ENCODE results near the gene LRMDA.

The LRMDA gene

DNA sequence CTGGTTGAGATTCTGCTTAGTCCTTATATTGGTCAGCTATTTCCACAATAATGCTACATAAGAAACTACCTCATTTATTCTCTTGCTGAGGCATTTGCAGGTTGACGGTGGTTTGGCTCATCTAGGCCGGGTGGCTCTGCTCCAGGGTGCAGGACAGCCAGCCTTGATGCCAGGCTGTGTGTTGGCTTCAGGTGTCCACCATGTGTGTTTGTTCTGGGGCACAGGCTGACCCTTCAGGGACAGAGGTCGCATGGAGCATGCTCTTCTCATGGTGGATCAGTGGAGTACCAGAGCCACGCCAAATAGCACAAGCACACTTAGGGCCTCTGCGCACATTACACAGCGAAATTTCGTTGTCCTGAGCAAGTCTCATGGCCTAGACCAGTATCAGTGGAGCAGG, 249.9 kb downstream of the LRMDA start:
- no peak for DNase-seq

DNA sequence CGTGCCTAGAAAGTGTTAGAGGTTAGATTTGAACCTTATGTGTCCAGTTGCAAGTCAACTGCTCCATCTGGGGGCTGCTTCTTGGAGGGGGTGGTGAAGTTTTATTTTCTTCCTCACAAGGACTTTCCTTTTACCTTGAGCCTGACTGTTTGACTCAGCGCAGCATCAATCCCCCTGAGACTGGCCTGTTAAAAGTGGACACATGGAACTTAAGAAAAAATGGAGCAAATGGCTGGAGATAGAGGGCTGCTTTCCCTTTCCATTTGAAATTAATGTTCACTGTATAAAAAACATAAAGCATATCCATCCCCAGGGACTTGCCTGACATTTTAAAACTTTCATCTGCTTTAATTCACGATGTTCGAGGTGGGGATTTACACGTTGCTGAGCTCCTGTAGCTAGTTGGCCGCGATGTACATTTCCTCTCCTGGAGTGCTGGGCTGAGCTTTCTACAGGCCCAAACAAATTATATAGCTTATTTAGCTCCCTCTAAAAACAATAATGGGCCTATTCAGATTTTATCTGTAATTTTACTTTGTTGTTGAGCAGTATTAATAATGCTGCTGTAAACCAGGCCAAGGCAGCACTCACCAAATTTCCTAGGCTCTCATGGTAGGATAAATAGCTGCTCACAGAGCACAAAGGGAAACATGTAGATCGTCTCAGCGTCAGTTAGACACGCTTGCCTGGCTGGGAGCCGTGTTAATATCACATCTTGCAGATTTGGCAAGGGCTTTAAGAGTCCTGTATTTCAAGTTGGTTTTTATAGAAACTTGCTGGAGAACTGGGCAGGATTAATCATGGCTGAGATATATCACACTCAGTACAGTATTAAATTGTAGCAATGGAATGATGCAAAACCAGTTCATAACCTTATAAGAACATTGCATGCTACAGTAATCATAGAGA, 251.5 kb downstream of the LRMDA start:
- DNase-seq, result no peak

DNA sequence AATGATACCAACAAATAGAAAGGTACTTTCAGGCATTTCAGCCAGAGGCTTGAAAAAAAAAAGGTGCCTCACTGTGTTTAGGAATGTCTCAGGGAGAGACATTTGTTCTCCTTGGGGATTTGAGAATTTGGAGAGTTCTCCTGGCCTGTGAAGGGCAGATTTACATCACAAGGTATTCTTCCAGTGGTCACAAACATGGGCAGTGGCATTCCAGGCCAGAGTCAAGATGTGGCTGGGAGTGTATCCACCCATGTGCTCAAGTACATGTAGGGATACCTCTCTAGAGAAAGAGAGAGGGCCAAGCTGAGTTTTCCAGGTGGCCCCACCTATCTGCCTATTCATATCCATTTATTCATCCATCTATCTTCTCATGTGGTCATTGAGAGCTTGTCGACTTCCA, 253.8 kb downstream of the LRMDA start:
- DNase-seq, result no peak

DNA sequence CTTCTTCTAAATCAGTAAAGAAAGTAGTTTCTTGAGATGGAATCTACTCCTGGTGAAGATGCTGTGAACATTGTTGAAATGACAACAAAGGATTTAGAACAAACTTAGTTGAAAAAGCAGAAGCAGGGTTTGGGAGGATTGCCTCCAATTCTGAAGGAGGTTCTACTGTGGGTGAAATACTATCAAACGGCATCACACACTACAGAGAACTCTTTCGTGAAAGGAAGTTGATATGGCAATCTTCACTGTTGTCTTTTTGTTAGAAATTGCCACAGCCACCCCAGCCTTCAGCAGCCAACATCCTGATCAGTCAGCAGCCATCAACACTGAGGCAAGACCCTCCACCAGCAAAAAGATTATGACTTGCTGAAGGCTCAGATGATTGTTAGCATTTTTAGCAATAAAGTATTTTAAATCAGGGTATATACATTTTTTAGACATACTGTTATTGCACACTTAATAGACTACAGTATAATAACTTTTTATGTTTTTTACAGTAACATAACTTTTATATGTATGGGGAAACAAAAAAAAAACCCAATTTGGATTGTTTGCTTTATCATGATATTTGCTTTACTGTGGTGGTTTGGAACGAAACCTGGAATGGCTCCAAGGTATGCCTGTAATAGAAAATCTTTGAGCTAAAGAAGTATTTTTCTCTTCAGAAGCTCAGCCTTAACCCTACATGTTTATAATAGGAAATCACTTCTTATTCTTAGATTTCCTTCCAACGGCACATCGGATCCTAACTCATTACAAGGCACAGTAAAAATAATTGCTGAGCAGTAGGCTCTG, 257.3 kb downstream of the LRMDA start:
- no peak for DNase-seq

DNA sequence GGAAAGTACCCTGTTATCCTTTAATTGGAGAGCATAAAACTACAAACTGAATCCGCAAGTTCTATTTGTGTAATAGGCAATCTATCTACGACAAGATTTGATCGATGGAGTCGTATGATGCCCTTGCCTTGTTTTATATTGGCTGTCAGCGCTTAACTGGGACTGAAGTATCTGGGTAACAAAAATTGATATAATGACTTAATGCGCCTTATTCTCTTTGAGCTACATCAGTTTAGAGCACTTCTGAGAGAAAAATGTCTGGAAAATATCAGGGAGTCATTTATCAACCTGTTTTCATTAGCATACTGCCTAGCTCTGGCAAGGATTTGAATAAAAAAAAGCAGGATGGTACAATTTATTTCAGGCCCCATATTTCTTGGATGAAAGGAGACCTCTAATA, 262.1 kb downstream of the LRMDA start:
- no peak for DNase-seq

DNA sequence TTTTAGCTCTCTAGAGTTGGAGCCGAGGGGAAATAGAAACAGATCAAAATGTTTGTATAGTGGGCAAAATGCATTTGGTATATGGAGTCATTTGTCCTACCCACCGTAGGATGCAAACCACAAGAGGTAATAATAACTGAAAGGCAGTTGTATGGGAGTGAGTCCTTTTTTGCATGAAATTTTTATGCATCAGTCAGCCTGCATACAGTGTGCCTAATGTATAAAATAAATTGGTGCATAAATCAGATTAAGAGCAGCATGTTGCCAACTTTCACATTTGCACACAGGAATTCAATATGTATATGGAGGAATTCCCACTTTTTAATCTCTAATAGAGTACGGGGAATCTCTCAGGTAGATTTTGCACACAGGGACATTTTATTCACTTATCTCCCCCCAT, 262.8 kb downstream of the LRMDA start:
- no peak for DNase-seq

DNA sequence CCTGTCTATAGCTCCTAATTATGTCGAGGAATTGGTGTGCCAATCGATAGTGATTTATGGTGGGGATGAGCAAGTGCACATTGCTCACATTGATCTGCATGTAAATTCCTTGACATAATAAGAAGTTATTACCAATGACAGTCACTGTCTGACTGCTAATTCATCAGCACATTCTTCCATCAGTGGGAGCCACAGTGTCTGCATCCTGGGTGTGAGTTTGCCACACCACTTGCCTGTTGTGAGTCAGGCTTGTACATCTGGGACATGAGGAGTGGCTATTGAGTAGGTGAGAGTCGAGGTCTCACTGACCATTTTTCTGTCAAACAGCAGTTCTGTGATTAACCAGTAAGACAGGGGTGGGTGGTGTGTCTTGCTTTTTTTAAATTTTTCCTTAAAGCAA, 263.4 kb downstream of the LRMDA start:
- DNase-seq, result no peak

DNA sequence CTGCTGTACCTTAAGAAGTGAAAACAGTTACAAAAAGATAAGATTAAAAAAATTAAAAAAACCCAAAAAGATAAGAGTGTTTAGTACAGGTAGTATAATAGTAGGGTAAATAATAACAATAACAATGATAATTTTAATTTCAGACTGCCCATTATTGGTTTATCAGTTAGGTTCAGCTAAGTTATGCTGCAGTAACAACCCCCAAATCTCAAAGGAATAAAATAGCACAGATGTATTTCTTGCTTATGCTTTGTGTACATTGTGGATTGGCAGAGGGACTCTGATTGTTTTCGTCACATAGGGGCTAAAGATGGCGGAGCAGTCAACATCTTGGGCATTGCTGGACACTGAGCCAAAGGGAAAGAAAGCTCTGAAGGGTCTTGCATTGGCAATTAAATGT, 264.6 kb downstream of the LRMDA start:
- DNase-seq, result no peak

DNA sequence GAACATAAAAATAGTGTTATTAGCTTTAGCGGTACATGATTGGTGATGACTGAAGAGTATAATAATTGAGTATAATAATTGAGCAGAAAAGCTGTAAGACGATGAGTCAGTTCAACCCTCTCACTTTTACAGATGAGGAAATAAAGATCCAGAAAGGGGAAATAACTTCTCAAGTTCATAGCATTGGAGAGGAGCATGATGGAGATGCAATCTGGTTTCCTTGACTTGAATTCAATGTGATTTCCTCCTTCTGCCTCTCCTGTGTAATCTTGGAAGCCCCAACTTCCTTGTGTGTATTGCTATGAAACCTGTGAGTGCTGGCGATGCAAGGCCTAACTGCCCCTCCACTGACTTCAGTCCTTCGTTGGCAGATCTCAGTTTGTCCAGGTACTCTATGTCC, 265.1 kb downstream of the LRMDA start:
- DNase-seq, result no peak

DNA sequence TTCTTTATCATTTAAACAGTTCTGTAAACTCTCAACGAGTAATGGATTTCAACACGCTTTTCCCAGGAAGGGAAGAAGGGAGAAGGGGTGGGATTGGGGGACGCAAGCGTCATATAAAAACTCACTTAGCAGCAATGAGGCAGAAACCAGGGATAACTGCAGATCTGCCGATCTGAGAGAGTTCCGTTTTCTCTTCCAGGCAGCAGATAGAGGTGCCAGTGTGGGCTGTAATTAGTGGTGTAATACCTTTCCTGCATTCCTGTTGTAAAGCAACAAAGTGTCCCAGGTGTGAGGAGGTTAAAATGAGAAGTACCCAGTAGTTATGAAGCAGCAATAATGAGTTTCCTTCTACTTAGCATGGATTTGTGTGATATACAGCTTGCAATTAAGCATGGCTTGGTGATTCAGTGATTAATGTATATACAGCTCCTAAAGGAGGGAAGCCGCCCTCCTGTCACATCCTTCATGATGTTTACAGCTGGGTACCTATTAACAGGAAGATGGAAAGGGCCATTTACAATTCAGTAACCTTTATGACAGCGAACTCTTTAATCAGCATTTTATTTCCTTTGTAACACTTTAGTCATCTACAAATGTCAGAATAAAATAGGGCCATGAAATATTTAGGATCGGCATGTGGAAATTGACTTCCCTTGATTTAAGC, 271.9 kb downstream of the LRMDA start:
- DNase-seq, result no peak

DNA sequence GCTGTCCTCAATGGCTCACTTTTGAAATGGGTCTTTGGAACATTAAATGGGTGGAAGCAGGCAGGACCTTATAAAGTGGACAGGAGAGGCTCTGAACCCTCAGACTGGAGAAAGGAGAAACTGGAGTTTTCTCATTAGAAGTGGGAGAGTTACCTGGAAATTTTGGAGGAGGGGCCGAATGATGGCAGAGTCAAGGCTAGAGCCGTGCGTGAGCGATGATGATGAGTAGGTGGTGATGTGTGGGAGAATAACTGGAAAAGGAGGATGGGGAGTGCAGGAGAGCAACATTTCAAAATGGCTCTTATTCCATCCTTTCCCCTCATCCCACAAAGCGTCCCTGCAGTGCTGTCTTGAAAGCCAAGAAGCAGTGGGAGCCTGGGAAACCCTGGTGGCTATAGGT, 274.0 kb downstream of the LRMDA start:
- no peak for DNase-seq

DNA sequence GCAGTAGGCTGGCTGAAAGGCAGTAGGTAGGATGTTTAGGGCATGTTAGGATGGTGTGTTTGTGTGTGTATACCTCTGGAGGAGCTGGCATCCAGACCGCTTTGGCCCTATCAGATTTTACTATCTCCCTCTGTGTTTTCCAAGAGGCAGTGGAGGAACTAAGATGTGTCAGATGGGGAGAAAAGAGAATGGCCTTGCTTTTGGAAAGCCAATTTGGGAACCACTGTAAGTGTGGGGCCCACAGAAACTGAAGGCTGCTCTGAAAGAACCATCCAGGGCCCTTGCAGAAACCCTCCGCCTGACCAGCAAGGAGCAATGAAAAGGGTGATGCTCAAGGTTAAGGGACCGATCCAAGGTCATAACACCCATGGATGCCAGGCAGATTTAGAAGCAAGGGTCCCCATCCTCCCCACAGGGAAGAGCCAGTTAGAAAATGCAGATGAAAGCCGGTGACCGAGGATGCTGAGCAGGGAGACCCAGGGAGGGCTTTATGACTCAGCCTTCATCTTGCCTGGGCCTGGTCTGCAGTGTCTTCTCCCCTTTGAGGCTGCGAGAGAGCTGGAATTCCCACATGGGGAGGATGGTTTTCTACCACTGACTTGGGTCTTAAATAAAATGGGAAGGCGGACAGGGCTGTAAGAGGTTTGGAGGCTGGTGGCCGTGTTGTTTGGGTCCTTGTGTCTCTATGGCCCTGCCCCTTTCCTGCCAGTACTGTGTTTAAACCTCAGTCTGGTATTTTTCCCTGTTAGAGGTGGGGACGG, 275.8 kb downstream of the LRMDA start:
- DNase-seq, result no peak

DNA sequence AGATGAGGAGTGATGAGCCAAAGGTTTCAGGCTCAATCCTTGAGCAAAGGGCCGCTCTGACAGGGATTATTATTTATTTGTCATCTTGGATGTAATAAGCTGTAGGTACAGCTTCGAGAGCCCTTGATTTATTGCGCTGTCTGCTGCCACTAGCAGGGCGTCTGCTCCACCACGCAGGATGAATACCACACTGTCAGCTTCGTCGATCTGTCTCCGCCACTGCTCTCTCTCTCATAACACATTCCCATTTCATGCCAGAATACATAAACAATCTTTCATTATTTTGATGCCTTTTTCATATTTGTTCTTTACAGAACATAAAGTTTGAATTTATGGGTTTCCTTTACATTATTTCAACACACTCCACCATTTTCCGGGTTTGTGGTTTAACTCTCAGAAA, 276.6 kb downstream of the LRMDA start:
- no peak for DNase-seq

DNA sequence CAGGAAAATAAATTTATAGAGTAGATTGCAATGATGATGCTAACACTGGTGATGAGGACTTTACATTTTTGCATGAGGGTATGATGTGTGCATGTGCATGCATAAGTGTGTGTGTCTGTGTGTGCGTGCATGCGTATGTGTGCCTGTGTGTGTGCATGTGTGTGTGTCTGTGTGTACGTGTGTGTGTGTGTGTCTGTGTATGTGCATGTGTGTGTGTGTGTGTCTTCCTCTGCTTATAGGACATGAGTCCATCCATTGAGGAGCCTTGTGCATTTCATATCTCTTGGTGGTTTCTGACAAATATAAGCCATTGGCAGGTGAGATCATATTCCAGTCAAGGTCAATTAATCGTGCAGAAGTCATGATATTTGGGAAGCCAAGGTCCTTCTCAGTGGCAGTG, 277.8 kb downstream of the LRMDA start:
- DNase-seq, result no peak

DNA sequence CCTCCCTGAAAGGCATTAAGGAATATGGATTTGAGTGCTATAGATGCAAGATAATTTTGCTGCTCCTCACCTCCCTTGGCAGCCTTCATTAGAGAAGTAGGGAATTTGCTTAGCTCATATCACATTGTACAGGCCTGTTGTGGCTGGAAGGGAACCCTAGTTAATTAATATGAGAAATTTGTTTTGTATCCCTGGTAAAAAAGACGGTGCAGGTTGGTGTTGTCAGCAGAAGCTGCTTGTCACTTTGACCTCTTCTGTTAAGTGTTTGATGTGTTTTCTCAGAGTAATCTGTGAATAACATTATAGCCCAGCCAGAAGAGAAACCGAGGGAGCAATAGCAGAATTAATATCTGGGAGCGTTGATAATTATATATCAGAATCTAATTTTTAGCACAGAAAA, 278.4 kb downstream of the LRMDA start:
- DNase-seq, result no peak

DNA sequence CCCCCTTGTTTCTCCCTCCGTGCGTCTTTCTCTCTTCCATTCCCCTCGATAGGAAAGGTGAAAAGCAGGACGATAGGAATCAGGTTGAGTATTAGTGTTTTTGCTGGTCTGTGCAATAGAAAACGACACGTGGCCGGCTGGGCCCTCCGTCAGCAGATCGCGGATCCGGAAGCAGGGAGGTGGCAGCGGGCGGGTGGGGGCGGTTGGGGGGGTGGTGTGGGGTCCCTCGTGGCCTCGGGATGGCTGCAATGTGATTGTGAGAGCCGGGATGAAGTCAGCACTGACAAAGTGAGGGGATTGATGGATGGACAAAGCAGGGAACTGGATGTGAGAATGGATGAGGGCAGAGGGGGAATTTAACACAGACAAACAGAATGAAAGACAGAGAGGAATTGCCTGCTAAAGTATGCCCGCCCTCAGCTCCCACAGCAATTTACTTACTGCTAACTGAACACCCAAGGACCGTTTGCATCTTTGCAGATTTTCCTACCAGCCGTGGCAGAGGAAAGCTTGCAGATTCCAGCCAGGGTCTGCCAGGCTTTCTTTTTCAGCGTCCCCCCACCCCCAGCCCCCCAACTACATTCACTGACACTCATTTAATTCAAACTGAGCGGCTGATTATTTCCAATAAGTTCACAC, 280.9 kb downstream of the LRMDA start:
- DNase-seq, result no peak

DNA sequence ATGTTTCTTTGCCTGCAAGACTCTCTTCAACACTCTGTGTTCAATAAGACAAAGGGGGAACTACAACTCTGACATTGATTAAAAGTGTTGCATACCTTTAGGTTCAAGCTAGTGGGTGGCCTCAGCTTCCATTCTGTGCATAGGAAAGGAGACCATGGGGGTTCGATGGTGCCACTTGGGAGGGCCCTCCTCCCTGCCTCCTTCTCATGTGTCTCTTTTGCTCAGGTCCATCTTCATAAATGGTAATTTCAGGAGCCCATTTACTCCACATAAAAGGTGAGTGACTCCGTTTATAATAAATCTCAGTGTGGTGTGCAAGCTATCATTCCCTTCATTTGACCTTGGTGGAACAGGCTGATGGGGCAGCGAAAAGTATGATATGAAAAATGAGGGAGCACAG, 285.1 kb downstream of the LRMDA start:
- no peak for DNase-seq

DNA sequence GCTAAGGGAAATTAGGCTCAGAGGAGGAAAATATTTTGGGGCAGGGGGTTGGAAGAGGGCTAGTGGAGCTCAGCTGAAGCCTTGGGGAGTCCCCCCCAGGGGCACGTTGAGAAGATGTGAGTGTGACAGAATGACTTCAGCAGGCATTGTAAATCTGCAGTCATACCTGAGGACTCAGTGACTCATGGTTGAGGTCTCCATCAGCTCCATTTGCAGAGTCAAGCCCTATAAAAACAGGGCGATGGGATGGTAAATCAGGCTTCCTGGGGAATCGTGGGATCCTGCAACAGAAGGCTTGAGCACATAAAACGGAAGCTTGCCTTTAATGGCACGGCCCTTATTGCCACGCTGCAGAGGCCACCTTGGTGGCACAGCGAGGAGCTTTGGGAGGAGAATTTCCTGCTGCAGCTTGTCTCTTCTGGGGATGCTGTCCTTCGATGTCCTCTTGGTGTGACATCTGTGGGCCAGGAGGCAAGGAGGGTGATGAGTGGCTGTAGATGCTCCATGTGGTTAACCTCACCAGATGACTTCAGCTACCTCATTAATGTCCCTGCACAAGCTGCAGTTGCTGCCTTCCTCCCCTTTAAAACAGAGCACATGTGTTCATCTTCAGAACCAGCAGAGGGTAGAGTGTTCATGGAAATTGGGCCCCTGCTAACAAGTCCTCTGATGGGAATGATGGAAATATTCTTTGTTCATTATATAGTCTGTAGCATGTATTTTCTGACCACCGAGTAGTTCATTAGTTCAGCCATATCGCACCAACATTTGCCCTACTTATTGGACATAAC, 285.9 kb downstream of the LRMDA start:
- DNase-seq, result no peak

DNA sequence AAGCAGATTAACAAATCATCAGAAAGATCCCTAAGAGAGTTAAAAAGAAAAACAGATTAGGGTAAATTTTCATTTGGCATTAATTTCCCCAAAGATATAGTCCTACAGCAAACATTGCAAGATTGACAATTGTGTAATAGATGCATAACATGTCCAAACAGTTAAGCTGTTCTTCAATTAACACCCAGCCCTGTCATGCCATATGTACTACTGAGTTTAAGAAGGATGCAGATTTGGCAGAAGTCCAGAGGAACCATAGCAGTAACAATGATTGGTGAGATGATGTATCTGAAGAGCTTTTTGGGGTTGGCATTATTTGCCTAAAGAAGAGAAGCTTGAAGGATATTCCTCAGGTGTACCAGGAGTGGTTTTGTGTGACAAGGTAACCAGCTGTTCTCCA, 287.6 kb downstream of the LRMDA start:
- no peak for DNase-seq

DNA sequence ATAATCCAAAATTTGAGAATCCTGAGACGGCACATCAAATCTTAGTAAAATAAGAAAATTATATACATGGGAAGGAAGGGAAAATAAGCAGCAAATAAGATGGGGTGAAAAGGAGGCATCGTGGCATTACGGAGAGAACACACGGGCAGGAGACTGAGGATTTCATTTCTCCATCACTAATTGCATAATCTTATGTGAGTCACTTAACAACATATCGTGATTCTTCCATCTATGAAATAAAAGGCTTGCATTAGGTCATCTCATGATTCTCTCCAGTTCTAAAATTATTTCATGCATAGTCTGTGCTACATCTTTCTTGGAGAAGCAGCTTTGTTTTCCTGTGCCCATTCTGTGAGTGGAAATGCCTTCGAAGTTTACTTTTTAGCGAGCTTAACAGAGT, 288.7 kb downstream of the LRMDA start:
- no peak for DNase-seq

DNA sequence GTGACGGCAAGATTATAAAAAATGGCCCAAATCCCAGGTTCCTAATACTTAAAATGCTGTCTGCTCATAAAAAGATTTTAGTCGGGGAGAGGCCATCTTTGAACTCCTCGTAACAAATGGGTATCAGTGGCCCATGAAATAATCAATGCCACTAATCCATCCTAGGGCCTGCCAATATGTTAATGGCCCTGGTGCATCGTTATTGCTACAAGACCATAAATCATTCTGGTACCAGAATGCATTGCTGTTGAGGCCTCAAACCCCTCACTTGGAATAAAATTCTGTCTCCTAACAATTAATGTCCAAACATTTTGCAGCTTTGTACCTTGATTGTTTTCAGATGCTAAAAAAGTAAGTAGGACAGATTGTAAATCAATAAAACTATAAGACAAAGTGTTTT, 290.6 kb downstream of the LRMDA start:
- no peak for DNase-seq

DNA sequence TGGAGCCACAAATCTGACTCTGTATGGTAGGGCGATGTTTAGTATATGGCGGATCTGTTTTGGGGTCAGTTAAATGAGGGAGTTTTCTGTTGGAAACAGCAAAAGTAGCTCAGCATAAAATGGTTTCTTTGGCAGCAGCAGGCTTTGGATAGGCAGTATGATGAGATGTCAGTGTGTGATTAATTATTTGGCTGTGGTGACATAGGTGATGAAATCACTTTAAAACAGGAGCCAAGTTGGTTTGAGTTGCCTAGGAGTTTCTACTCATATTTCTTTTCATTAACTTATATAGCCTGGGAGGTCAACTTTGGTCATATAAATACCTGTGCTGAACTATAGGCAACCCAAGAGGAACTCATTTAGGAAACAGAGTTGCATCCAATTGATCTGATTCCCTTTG, 291.2 kb downstream of the LRMDA start:
- no peak for DNase-seq
